ENCODE data around the gene GNG4. TPM values are rescaled to one million over a fixed set of nuclear protein-coding genes. Genes with fewer than 3 reads are reported as not detected.
"Not testable (repeated sequence)": the region's sequence is repeated elsewhere in the genome, so short reads cannot be mapped to it uniquely, and the experiment has no call there.

GNG4 gene
- total RNA-seq, 1 donor from 2014 or later: 3.8 TPM

DNA sequence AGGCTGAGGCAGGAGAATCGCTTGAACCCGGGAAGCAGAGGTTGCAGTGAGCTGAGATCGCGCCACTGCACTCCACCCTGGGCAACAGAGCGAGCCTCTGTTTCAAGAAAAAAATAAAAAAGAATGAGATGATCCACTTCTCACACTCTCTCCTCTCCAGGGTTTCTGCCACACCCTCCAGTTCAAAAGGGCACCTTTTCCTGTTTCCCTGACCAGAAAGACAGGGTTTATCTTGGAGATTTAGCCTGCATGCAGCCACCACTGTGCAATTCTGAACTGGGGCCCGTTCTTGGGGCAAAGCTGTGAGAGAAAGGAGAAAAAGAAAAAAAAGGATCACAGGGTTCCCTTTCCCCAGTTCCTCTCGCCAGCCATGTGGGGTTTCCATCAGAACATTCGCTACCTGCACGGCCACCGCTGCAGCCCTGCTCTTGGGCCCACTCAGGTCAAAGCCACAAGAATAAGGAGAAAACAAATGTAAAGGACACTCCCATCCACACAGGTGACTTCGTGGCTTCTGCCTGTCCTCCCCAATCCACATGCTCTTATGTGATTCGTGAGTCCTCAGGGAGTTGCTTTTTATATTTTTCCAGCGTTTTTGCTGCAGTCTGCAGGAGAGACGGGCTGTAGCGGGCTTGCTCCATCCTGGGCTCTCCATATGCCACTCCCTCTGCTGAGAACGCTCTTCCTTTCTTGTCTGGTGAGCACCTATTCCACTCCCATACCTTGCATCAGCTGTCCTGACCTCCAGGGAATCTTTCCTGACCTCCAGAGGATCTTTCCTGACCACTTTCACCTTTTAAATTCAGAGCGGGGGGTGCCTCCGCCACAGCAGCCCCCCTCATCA lies 26.4 kb downstream of the GNG4 start:
- Mint-ChIP-seq H3K27ac (ENCODE audit: unreplicated experiment) (no peak overlapping the region), H3K27me3 (ENCODE audit: low read depth, unreplicated experiment) (peaks cover 9% of the 10 kb centered on the region), H3K4me1 (ENCODE audit: low read depth, unreplicated experiment) (peaks cover 13% of the 10 kb centered on the region), H3K36me3 (ENCODE audit: low read depth, unreplicated experiment) (no peaks in the 10 kb centered on the region), H3K9me3 (ENCODE audit: unreplicated experiment) (no peaks in the 10 kb centered on the region), H3K4me3 (ENCODE audit: unreplicated experiment) (no peak overlapping the region)
- no peak for FAIRE-seq
- no peak for DNase-seq (ENCODE audit: low read depth)
- H3K4me3 ChIP-seq (ENCODE audit: insufficient read depth, low read depth, low read length): no peak overlapping the region
- no peak overlapping the region for H3K4me2 ChIP-seq (ENCODE audit: low read length)
- no peaks in the 10 kb centered on the region for H3K36me3 ChIP-seq (ENCODE audit: insufficient read depth, low read length)
- H3K9me3 ChIP-seq (ENCODE audit: insufficient read depth, low read depth, low read length): no peaks in the 10 kb centered on the region
- H3K79me2 ChIP-seq (ENCODE audit: insufficient read depth, low read length): no peaks in the 10 kb centered on the region
- no peaks in the 10 kb centered on the region for H3K27me3 ChIP-seq (ENCODE audit: insufficient read depth, low read length)
- no peak overlapping the region for H3K9ac ChIP-seq (ENCODE audit: low read length)
- TF ChIP-seq, protein P1, sequence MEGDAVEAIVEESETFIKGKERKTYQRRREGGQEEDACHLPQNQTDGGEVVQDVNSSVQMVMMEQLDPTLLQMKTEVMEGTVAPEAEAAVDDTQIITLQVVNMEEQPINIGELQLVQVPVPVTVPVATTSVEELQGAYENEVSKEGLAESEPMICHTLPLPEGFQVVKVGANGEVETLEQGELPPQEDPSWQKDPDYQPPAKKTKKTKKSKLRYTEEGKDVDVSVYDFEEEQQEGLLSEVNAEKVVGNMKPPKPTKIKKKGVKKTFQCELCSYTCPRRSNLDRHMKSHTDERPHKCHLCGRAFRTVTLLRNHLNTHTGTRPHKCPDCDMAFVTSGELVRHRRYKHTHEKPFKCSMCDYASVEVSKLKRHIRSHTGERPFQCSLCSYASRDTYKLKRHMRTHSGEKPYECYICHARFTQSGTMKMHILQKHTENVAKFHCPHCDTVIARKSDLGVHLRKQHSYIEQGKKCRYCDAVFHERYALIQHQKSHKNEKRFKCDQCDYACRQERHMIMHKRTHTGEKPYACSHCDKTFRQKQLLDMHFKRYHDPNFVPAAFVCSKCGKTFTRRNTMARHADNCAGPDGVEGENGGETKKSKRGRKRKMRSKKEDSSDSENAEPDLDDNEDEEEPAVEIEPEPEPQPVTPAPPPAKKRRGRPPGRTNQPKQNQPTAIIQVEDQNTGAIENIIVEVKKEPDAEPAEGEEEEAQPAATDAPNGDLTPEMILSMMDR (IDR thresholded peaks at IDR 0.05; ENCODE audit: insufficient read depth, low read depth, low read length): no peak
- TF ChIP-seq EZH2 (IDR thresholded peaks at IDR 0.05; ENCODE audit: insufficient read depth, low read length): no peak
- H2AFZ ChIP-seq (ENCODE audit: low read depth, low read length): no peak overlapping the region
- H4K20me1 ChIP-seq (ENCODE audit: insufficient read depth, low read length): no peaks in the 10 kb centered on the region
- no peak overlapping the region for H3K27ac ChIP-seq (ENCODE audit: low read depth, low read length)
- peaks cover 6% of the 10 kb centered on the region for H3K4me1 ChIP-seq (ENCODE audit: insufficient read depth, low read length)

DNA sequence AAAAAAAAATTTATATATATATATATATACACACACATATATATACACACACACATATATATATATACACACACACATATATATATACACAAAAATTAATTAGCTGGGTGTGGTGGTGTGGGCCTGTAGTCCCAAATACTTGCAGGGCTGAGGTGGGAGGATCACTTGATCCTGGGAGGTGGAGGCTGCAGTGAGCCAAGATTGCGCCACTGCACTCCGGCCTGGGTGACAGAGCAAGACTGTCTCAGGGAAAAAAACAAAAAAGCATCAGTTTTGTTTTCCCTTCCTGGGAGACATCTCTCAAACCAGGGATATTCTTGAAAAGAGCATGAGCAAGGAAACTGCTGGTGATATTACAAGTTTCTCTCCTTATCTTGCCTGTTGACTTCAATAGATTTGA lies 30.4 kb downstream of the GNG4 start:
- not testable (repeated sequence) for FAIRE-seq

DNA sequence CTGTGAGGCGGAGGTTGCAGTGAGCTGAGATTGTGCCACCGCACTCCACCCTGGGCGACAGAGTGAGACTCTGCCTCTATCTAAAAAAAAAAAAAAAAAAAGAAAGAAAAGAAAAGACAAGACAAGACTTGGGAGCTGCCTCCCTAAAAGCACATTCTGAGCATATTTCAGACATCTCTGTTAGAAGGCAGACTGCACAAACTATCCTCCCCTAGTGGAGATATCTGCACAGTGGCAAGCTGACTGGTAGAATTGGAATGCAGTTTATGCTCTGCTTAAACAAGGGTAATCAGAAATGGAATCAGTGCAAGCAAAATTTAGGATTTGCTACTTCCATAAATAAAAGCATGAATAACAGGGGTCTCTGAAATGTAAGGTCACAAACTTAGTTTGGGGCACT lies 31.8 kb downstream of the GNG4 start:
- TF ChIP-seq, protein P1 (IDR thresholded peaks at IDR 0.05; ENCODE audit: insufficient read depth, low read depth, low read length): peak; percentile 37
- no peak for TF ChIP-seq EZH2 (IDR thresholded peaks at IDR 0.05; ENCODE audit: insufficient read depth, low read length)
- H4K20me1 ChIP-seq (ENCODE audit: insufficient read depth, low read length): no peaks in the 10 kb centered on the region
- no peak overlapping the region for H2AFZ ChIP-seq (ENCODE audit: low read depth, low read length)
- Mint-ChIP-seq H3K4me1 (ENCODE audit: low read depth, unreplicated experiment) (peaks cover 8% of the 10 kb centered on the region), H3K27me3 (ENCODE audit: low read depth, unreplicated experiment) (peaks cover 7% of the 10 kb centered on the region), H3K36me3 (ENCODE audit: low read depth, unreplicated experiment) (no peaks in the 10 kb centered on the region), H3K27ac (ENCODE audit: unreplicated experiment) (no peak overlapping the region), H3K4me3 (ENCODE audit: unreplicated experiment) (no peak overlapping the region), H3K9me3 (ENCODE audit: unreplicated experiment) (no peaks in the 10 kb centered on the region)
- no peak overlapping the region for H3K9ac ChIP-seq (ENCODE audit: low read length)
- no peaks in the 10 kb centered on the region for H3K4me1 ChIP-seq (ENCODE audit: insufficient read depth, low read length)
- H3K36me3 ChIP-seq (ENCODE audit: insufficient read depth, low read length): no peaks in the 10 kb centered on the region
- H3K4me2 ChIP-seq (ENCODE audit: low read length): no peak overlapping the region
- no peaks in the 10 kb centered on the region for H3K79me2 ChIP-seq (ENCODE audit: insufficient read depth, low read length)
- no peaks in the 10 kb centered on the region for H3K27me3 ChIP-seq (ENCODE audit: insufficient read depth, low read length)
- H3K4me3 ChIP-seq (ENCODE audit: insufficient read depth, low read depth, low read length): no peak overlapping the region
- no peaks in the 10 kb centered on the region for H3K9me3 ChIP-seq (ENCODE audit: insufficient read depth, low read depth, low read length)
- FAIRE-seq: no peak
- H3K27ac ChIP-seq (ENCODE audit: low read depth, low read length): no peak overlapping the region
- peak; percentile 62 for DNase-seq (ENCODE audit: low read depth)

More for the DNA sequence above, 30.4 kb downstream of the GNG4 start:
- not testable (repeated sequence) for H3K79me2 ChIP-seq (ENCODE audit: insufficient read depth, low read length); H3K4me1 ChIP-seq (ENCODE audit: insufficient read depth, low read length); H3K4me3 Mint-ChIP-seq (ENCODE audit: unreplicated experiment); DNase-seq (ENCODE audit: low read depth); H2AFZ ChIP-seq (ENCODE audit: low read depth, low read length); H3K36me3 ChIP-seq (ENCODE audit: insufficient read depth, low read length); H3K36me3 Mint-ChIP-seq (ENCODE audit: low read depth, unreplicated experiment); H3K9me3 Mint-ChIP-seq (ENCODE audit: unreplicated experiment); H3K9me3 ChIP-seq (ENCODE audit: insufficient read depth, low read depth, low read length); H3K9ac ChIP-seq (ENCODE audit: low read length); H3K27ac ChIP-seq (ENCODE audit: low read depth, low read length); H4K20me1 ChIP-seq (ENCODE audit: insufficient read depth, low read length); H3K27me3 ChIP-seq (ENCODE audit: insufficient read depth, low read length); H3K4me2 ChIP-seq (ENCODE audit: low read length); H3K27ac Mint-ChIP-seq (ENCODE audit: unreplicated experiment); H3K4me3 ChIP-seq (ENCODE audit: insufficient read depth, low read depth, low read length)
- peaks cover 13% of the 10 kb centered on the region for H3K27me3 Mint-ChIP-seq (ENCODE audit: low read depth, unreplicated experiment)
- H3K4me1 Mint-ChIP-seq (ENCODE audit: low read depth, unreplicated experiment): peaks cover 17% of the 10 kb centered on the region

All from astrocyte (in vitro differentiated cells and primary cell).